HEK293T (cell line): ENCODE results near the gene CLDN9.

Source experiments
- BHLHE40 ChIP-seq: fragments of 450-650 bp; IDR thresholded peaks from 2 replicates; pipeline ENCODE4 v1.6.1; 2016; ENCODE audit warnings: mild to moderate bottlenecking, moderate library complexity, borderline replicate concordance
- ELF4 ChIP-seq: fragments of 450-650 bp; IDR thresholded peaks from 2 replicates; pipeline ENCODE4 v1.6.1; 2017; ENCODE audit warnings: antibody characterized with exemption
- FOXA1 ChIP-seq: fragments of 450-650 bp; IDR thresholded peaks from 2 replicates; pipeline ENCODE4 v1.6.1; 2016; ENCODE audit warnings: mild to moderate bottlenecking
- FOXM1 ChIP-seq: fragments of 450-650 bp; IDR thresholded peaks from 2 replicates; pipeline ENCODE4 v1.6.1; 2017; ENCODE audit warnings: mild to moderate bottlenecking, borderline replicate concordance
- HDGF ChIP-seq: fragments of 450-650 bp; IDR thresholded peaks from 2 replicates; pipeline ENCODE4 v1.6.1; 2017; ENCODE audit warnings: antibody characterized with exemption, borderline replicate concordance
- LEF1 ChIP-seq: fragments of 450-650 bp; IDR thresholded peaks from 2 replicates; pipeline ENCODE4 v1.6.1; 2017; ENCODE audit warnings: mild to moderate bottlenecking, borderline replicate concordance
- NFRKB ChIP-seq: fragments of 450-650 bp; IDR thresholded peaks from 2 replicates; pipeline ENCODE4 v1.6.1; 2016; ENCODE audit warnings: mild to moderate bottlenecking, moderate library complexity
- SUZ12 ChIP-seq: fragments of 450-650 bp; IDR thresholded peaks from 2 replicates; pipeline ENCODE4 v1.6.1; 2016; ENCODE audit warnings: mild to moderate bottlenecking
- TF ChIP-seq, protein P1 (sequence below): fragments of 450-650 bp; IDR thresholded peaks from 2 replicates; pipeline ENCODE4 v1.6.1; 2016

DNA sequence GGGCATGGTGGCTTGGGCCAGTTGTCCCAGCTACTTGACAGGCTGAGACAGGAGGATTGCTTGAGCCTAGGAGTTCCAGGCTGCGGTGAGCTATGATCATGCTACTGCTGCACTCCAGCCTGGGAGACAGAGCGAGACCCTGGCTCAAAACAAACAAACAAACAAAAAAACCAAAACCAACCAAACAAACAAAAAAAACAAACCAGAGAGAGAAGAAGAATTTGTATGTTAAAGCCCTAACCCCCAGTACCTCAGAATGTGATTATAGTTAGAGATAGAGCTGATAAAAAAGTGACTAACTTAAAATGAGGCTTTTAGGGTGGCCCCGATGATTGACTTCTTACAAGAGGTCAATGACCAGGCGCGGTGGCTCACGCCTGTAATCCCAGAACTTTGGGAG is 32.0 kb downstream of the CLDN9 start:
- no peak for TF ChIP-seq BHLHE40
- no peak for TF ChIP-seq ELF4
- TF ChIP-seq NFRKB = no peak
- no peak for TF ChIP-seq LEF1
- TF ChIP-seq HDGF = no peak
- TF ChIP-seq FOXM1 = no peak
- no peak for TF ChIP-seq FOXA1
- TF ChIP-seq, protein P1, sequence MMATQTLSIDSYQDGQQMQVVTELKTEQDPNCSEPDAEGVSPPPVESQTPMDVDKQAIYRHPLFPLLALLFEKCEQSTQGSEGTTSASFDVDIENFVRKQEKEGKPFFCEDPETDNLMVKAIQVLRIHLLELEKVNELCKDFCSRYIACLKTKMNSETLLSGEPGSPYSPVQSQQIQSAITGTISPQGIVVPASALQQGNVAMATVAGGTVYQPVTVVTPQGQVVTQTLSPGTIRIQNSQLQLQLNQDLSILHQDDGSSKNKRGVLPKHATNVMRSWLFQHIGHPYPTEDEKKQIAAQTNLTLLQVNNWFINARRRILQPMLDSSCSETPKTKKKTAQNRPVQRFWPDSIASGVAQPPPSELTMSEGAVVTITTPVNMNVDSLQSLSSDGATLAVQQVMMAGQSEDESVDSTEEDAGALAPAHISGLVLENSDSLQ = no peak
- TF ChIP-seq SUZ12 = no peak
